AG04449 (cell line): Measurements from ENCODE around the gene PRR18.

ENCODE experiments used
- CTCF ChIA-PET: fragments of 350-600 bp; formaldehyde crosslinking; extraction: SDS; loops from one replicate; lab custom pipeline; 2021; ENCODE audit warnings: antibody characterized with exemption; lab: Yijun Ruan, JAX
- POLR2A ChIA-PET: fragments of 400-600, 350-600 bp; formaldehyde crosslinking; extraction: SDS; loops from one replicate; lab custom pipeline; 2020; ENCODE audit warnings: antibody characterized with exemption, inconsistent platforms; lab: Yijun Ruan, JAX
- DNase-seq: peaks from one replicate; pipeline ENCODE4 v3.0.0-alpha.2; 2010; ENCODE audit warnings: low read depth, low spot score
- H3K4me3 ChIP-seq: 2 replicates; pipeline ENCODE4 v1.5.1; 2011; ENCODE audit warnings: low read depth, mild to moderate bottlenecking, control low read depth, low read length
- TF ChIP-seq, protein P1 (sequence below): IDR thresholded peaks from one replicate; pipeline ENCODE4 v1.5.1; 2011; ENCODE audit warnings: mild to moderate bottlenecking, moderate library complexity, low read length, control low read depth, inconsistent platforms; ENCODE audit not compliant: insufficient read depth; ENCODE audit errors: missing control alignments

PRR18 gene, protein sequence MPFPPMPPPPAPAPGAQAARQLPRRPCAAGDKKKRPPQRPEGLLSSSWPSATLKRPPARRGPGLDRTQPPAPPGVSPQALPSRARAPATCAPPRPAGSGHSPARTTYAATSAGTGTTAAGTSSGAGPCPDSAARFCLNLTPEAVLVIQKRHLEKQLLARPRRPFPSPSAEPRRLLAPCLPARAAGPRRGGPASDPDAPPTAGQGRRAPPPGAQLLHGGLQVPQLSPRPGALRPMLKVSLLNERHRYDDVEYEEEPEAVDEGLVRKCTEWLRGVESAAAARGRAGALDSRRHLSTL

DNA sequence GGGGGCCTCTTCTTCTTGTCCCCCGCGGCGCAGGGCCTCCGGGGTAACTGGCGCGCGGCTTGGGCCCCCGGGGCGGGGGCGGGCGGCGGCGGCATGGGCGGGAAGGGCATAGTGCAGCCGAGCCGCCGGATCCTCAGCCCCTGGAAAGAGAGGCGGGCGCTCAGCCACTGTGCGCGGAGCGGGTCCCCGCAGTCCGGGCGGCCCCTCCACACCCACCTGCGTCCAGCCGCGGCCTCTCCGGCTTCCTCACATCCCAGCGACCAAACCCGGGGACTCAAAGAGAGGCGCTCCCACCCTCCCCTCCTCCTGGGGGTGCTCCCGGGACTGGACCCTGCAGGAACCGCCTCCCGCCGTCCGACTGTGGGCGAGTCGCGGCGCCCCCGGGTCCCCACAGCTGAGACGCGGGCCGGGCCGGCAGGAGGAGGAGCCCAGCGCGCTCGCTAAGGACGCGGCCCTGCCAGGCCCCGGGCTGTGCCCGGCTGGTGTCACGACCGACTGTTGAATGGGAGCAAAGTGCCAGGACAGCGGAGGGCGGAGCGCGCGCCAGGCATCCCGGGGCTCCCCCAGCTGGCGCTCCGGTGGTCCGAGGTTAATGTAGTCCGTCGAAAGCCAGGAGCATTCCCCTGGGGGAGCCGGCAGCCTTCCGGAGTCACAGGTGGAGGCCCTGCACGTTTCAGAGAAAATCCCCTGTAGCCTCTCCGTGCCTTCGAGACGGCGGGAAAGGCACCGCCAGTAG is at the start of gene PRR18:
Gene PRR18 (minus strand): TSS at position 360 of the 736 bp plus-strand sequence. CDS start 250 bp downstream, at position 110.
- ChIA-PET POLR2A (no interaction called here), CTCF (no interaction called here)
- DNase-seq, result no peak
- TF ChIP-seq, protein P1, sequence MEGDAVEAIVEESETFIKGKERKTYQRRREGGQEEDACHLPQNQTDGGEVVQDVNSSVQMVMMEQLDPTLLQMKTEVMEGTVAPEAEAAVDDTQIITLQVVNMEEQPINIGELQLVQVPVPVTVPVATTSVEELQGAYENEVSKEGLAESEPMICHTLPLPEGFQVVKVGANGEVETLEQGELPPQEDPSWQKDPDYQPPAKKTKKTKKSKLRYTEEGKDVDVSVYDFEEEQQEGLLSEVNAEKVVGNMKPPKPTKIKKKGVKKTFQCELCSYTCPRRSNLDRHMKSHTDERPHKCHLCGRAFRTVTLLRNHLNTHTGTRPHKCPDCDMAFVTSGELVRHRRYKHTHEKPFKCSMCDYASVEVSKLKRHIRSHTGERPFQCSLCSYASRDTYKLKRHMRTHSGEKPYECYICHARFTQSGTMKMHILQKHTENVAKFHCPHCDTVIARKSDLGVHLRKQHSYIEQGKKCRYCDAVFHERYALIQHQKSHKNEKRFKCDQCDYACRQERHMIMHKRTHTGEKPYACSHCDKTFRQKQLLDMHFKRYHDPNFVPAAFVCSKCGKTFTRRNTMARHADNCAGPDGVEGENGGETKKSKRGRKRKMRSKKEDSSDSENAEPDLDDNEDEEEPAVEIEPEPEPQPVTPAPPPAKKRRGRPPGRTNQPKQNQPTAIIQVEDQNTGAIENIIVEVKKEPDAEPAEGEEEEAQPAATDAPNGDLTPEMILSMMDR, result no peak
- H3K4me3 ChIP-seq, result peak within 1 kb of the TSS; percentile 25

DNA sequence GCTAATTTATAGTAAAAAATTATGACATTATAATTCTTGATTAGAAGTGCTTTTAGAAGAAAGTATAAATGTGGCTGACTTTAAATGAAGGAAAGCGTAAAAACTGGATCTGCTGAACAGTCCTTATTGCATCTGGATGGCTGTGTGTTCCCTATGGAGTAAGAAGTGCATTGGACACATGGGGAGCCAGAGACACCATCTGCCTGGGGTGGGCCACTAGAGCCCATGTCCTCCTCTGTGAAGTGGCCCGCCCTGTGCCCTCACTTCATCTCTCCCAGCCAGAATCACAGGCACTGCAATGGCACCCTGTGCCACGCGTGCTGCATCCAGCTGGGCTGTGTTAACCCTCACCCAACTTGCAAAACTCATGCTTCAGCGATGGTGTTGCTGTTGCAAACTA is 47.4 kb upstream of the PRR18 start:
- CTCF ChIA-PET, result no interaction called here
- POLR2A ChIA-PET, result no interaction called here
- no peak overlapping the region for H3K4me3 ChIP-seq
- TF ChIP-seq, protein P1, result no peak
- DNase-seq, result no peak

DNA sequence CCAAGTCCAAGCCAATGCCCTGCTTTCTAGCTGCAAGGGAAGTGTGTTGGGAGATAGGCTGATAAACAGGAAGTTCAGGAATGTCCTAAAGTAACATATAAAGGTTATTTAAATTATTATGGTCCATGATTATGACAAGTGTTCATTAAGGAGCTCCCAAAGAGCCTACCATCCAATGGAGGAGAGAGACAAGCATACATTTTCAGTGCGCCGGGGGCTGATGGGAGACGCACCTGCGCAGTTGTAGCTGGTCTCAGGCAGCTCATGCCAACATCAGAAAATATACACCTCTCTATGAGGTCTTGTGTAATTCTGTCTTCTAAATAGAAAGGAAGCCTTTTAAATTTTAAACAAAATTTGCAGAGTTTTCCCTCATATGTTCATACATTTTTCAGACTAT is 46.8 kb upstream of the PRR18 start:
- DNase-seq, result no peak
- CTCF ChIA-PET, result no interaction called here
- POLR2A ChIA-PET, result no interaction called here

DNA sequence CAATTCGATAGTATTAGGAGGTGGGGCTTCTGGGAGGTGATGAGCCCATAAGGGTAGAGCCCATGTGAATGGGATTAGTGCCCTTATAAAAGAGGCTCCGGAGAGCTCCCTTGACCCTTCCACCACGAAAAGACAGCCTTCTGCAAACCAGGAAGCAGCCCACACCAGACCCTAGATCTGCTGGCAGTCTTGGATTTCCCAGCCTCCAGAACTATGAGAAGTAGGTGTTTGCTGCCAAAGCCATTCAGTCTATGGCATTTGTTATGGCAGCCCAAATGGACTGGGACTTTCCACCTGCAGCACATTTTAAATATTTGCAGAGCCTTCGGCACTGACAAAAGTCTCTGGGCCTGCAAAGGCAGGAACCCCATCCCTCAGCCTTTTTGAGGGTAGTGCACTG is 46.0 kb upstream of the PRR18 start:
- ChIA-PET POLR2A (no interaction called here), CTCF (interaction anchor here (1.0 kb wide), 1 partner anchor 27 kb away, joined by 3 read pairs; no protein-coding TSS in a partner anchor)
- no peak for DNase-seq

More for the DNA sequence above, 46.8 kb upstream of the PRR18 start:
- no peak overlapping the region for H3K4me3 ChIP-seq
- TF ChIP-seq, protein P1, result no peak

DNA sequence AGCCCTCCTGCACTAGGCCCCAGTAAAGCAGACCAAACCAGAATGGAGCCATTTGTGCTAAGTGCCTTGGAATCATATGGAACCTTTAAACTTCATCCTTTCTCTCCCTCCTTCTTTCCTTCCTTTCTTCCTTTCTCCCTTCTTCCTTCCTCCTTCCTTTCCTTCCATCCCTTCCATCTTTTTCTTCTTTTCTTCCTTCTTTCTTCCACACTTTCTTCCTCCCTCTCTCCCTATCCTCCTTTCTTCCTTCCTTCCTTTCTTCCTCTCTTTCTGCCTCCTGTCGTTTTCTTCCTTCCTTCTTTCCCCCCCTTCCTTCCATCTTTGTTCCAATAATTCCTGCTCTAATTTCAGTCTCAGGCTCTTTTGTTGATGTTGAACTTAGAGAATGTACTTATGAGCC is 45.3 kb upstream of the PRR18 start:
- ChIA-PET POLR2A (no interaction called here), CTCF (interaction anchor here (1.0 kb wide), 1 partner anchor 28 kb away, joined by 3 read pairs; no protein-coding TSS in a partner anchor)
- DNase-seq, result no peak
- TF ChIP-seq, protein P1, result no peak
- H3K4me3 ChIP-seq, result no peak overlapping the region

More for the DNA sequence above, 46.0 kb upstream of the PRR18 start:
- TF ChIP-seq, protein P1, result no peak
- H3K4me3 ChIP-seq, result no peak overlapping the region

DNA sequence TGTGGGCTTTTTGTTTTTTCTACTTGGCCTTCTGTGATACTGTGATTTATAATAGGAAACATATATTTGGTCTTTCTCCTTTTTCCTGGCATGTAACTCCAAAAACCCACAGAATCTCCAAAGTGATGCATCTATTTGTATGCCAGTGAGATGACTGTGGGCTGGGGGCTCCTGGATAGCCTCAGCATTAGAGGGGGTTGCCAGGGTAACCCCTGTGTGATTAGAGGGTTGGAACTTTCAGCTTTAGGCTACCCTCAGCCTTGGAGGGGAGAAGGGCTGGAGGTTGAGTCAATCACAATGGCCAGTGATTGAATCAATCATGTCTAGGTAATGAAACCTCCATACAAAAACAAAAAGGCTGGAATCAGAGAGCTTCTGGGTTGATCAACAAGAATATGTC is 44.7 kb upstream of the PRR18 start:
- no peak overlapping the region for H3K4me3 ChIP-seq
- ChIA-PET POLR2A (no interaction called here), CTCF (no interaction called here)
- no peak for DNase-seq
- TF ChIP-seq, protein P1, result no peak
